DOHH2 (cell line): ENCODE results near the gene CMSS1.

Source experiments
- H3F3A ChIP-seq: fragments of 200-600 bp; sonication (generic), shearing (Covaris generic); 2 replicates; pipeline ENCODE4 v1.6.0; 2016; ENCODE audit warnings: antibody characterized with exemption, mild to moderate bottlenecking; ENCODE audit not compliant: control insufficient read depth, insufficient read depth
- H3K27ac ChIP-seq: fragments of 200-600 bp; sonication (generic); 2 replicates; pipeline ENCODE4 v1.5.1; 2014; ENCODE audit warnings: low read depth, mild to moderate bottlenecking, low read length, moderate library complexity
- H3K27me3 ChIP-seq: fragments of 200-600 bp; sonication (generic); 2 replicates; pipeline ENCODE4 v1.6.1; 2014; ENCODE audit warnings: mild to moderate bottlenecking, low read length, mixed read lengths; ENCODE audit not compliant: control insufficient read depth
- H3K36me3 ChIP-seq: fragments of 200-600 bp; sonication (generic); 2 replicates; pipeline ENCODE4 v1.6.1; 2014; ENCODE audit warnings: mild to moderate bottlenecking, low read length, moderate library complexity, mixed read lengths; ENCODE audit not compliant: control insufficient read depth
- H3K4me1 ChIP-seq: fragments of 200-600 bp; sonication (generic); 2 replicates; pipeline ENCODE4 v1.6.1; 2014; ENCODE audit warnings: mild to moderate bottlenecking, low read length, mixed read lengths; ENCODE audit not compliant: control insufficient read depth
- H3K4me2 ChIP-seq: fragments of 200-600 bp; sonication (generic); 2 replicates; pipeline ENCODE4 v1.6.0; 2014; ENCODE audit warnings: mild to moderate bottlenecking, low read length, moderate library complexity
- H3K4me3 ChIP-seq: fragments of 200-600 bp; sonication (generic); 2 replicates; pipeline ENCODE4 v1.5.1; 2014; ENCODE audit warnings: mild to moderate bottlenecking, low read length, mixed read lengths
- H3K79me2 ChIP-seq: fragments of 200-600 bp; sonication (generic); 2 replicates; pipeline ENCODE4 v1.6.1; 2014; ENCODE audit warnings: mild to moderate bottlenecking, low read length, mixed read lengths; ENCODE audit not compliant: control insufficient read depth
- H3K9me2 ChIP-seq: fragments of 200-600 bp; sonication (generic); replicated peaks from 2 replicates; pipeline ENCODE4 v1.6.1; 2014; ENCODE audit warnings: mild to moderate bottlenecking, low read length, mixed read lengths; ENCODE audit not compliant: control insufficient read depth
- H3K9me3 ChIP-seq: fragments of 200-600 bp; sonication (generic); 2 replicates; pipeline ENCODE4 v1.6.1; 2014; ENCODE audit warnings: antibody characterized with exemption, low read length, mixed read lengths; ENCODE audit not compliant: control insufficient read depth, insufficient read depth
- H4K20me1 ChIP-seq: fragments of 200-600 bp; sonication (generic); 2 replicates; pipeline ENCODE4 v1.6.0; 2014; ENCODE audit warnings: low read depth, mild to moderate bottlenecking, antibody characterized with exemption, low read length, moderate library complexity; ENCODE audit not compliant: control insufficient read depth, insufficient read depth
- EZH2phosphoT487 ChIP-seq: fragments of 200-600 bp; sonication (generic); IDR thresholded peaks from 2 replicates; pipeline ENCODE4 v1.6.1; 2017; ENCODE audit warnings: borderline replicate concordance, mild to moderate bottlenecking, antibody characterized with exemption, low read length, moderate library complexity, mixed read lengths
- TF ChIP-seq, protein P1 (sequence below): fragments of 200-600 bp; sonication (generic); IDR thresholded peaks from one replicate; pipeline ENCODE4 v1.5.1; 2014; ENCODE audit warnings: antibody characterized with exemption, mild to moderate bottlenecking, low read depth, low read length; ENCODE audit not compliant: poor library complexity, severe bottlenecking

CMSS1 gene

DNA sequence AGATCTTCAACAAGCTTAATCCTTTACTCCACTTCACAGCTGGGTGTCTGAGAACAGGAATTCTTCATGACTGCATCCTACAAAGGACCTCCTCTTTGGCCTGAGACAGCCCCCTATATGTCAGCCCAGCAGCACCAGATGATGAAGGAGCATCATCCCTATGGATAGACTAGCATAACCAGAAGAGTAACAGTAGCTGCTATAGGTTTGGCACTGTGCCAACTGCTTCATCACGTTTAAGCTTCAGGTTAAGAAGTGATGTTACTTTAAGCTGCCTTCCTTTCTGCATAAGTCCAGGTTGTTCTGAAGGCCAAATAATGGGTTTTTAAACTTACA lies 50.6 kb downstream of the CMSS1 start:
- no peak overlapping the region for H3K4me2 ChIP-seq

GRCh38 chr3:99869621-99870020 lies 52.0 kb downstream of the CMSS1 start:
- no peak overlapping the region for H3K4me3 ChIP-seq
- H3K9me3 ChIP-seq = no peaks in the 10 kb centered on the region
- H3K27me3 ChIP-seq = no peaks in the 10 kb centered on the region
- H3K4me2 ChIP-seq = no peak overlapping the region
- H3K9me2 ChIP-seq = no peaks in the 10 kb centered on the region
- H3K79me2 ChIP-seq = peaks cover 8% of the 10 kb centered on the region
- H3F3A ChIP-seq = no peaks in the 10 kb centered on the region
- H4K20me1 ChIP-seq = no peaks in the 10 kb centered on the region
- TF ChIP-seq, protein P1, sequence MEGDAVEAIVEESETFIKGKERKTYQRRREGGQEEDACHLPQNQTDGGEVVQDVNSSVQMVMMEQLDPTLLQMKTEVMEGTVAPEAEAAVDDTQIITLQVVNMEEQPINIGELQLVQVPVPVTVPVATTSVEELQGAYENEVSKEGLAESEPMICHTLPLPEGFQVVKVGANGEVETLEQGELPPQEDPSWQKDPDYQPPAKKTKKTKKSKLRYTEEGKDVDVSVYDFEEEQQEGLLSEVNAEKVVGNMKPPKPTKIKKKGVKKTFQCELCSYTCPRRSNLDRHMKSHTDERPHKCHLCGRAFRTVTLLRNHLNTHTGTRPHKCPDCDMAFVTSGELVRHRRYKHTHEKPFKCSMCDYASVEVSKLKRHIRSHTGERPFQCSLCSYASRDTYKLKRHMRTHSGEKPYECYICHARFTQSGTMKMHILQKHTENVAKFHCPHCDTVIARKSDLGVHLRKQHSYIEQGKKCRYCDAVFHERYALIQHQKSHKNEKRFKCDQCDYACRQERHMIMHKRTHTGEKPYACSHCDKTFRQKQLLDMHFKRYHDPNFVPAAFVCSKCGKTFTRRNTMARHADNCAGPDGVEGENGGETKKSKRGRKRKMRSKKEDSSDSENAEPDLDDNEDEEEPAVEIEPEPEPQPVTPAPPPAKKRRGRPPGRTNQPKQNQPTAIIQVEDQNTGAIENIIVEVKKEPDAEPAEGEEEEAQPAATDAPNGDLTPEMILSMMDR = no peak
- no peak for TF ChIP-seq EZH2phosphoT487
- no peak overlapping the region for H3K27ac ChIP-seq
- H3K4me1 ChIP-seq = peaks cover 3% of the 10 kb centered on the region
- no peaks in the 10 kb centered on the region for H3K36me3 ChIP-seq

More for the DNA sequence above, 50.6 kb downstream of the CMSS1 start:
- H3K27me3 ChIP-seq = no peaks in the 10 kb centered on the region
- H3K4me1 ChIP-seq = no peaks in the 10 kb centered on the region
- no peaks in the 10 kb centered on the region for H3K9me3 ChIP-seq
- H3K9me2 ChIP-seq = no peaks in the 10 kb centered on the region
- H3K4me3 ChIP-seq = no peak overlapping the region
- H3F3A ChIP-seq = no peaks in the 10 kb centered on the region
- peaks cover 7% of the 10 kb centered on the region for H3K79me2 ChIP-seq
- no peak overlapping the region for H3K27ac ChIP-seq
- H3K36me3 ChIP-seq = no peaks in the 10 kb centered on the region
- no peaks in the 10 kb centered on the region for H4K20me1 ChIP-seq
- TF ChIP-seq, protein P1 = no peak
- TF ChIP-seq EZH2phosphoT487 = no peak

DNA sequence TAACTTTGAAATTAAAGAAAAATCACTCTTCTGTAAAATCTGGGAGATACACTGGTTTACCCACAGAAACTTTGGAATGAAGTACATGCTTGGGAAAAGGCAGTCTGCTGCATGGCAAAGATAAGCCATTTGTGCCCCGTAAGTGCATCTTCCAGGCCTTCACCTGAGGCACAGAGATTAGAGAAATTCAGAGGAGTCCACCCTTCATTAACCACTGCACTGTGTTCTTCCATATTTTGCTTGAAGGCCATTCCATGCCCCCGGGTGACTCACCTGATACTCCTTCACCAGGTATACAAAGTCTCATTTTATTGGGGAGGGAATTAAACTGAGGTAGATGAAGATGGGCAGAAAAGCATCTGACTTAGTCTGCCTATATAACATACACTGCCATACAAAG lies 53.0 kb downstream of the CMSS1 start:
- Histone ChIP-seq H3K4me3 (no peak overlapping the region), H3K79me2 (peaks cover 3% of the 10 kb centered on the region; the same call in 1 of the 2 replicates), H3F3A (no peaks in the 10 kb centered on the region), H3K4me1 (peaks cover 11% of the 10 kb centered on the region), H3K9me2 (no peaks in the 10 kb centered on the region), H3K27me3 (0 out of 2 replicates have a peak, but pooled peaks cover 2% of the 10 kb centered on the region), H3K36me3 (no peaks in the 10 kb centered on the region), H3K9me3 (no peaks in the 10 kb centered on the region), H3K4me2 (no peak overlapping the region), H3K27ac (no peak overlapping the region), H4K20me1 (no peaks in the 10 kb centered on the region)
- TF ChIP-seq, protein P1 = no peak
- TF ChIP-seq EZH2phosphoT487 = no peak
